Cardiac muscle cell (in vitro differentiated cells and primary cell): ENCODE results near the gene FBXO10. TPM values are rescaled to one million over a fixed set of nuclear protein-coding genes. Genes with fewer than 3 reads are reported as not detected.

ENCODE experiments used
- DNase-seq, 2 donors: peaks; one replicate each; pipeline versions ENCODE4 v3.0.0 to v3.0.0-alpha.2; 2010 to 2017; ENCODE audit warnings: low read depth in 1 of 2, low spot score in 1 of 2
- H3K27ac ChIP-seq: fragments of 200-600 bp; sonication (generic); 2 replicates; pipeline ENCODE4 v1.5.1; 2016
- H3K27me3 ChIP-seq: fragments of 200-600 bp; sonication (generic); 2 replicates; pipeline ENCODE4 v1.6.0; 2016; ENCODE audit warnings: control low read depth
- H3K36me3 ChIP-seq: fragments of 200-600 bp; sonication (generic); 2 replicates; pipeline ENCODE4 v1.5.1; 2016; ENCODE audit warnings: control low read depth
- H3K4me1 ChIP-seq: fragments of 200-600 bp; sonication (generic); 2 replicates; pipeline ENCODE4 v1.8.1; 2017; ENCODE audit warnings: low read depth, mild to moderate bottlenecking, mixed run types
- H3K4me3 ChIP-seq: fragments of 200-600 bp; sonication (generic); 2 replicates; pipeline ENCODE4 v1.5.1; 2016; ENCODE audit warnings: mild to moderate bottlenecking
- H3K9me3 ChIP-seq: fragments of 200-600 bp; sonication (generic); 2 replicates; pipeline ENCODE4 v1.5.1; 2017; ENCODE audit warnings: low read depth, mild to moderate bottlenecking, control low read depth
- polyA plus RNA-seq: library from polyadenylated mRNA; unstranded; fragments of >200 nt; fragmentation: Nextera tagmentation; extraction: Ambion mirVana; gene quantifications from 2 replicates; pipeline ENCODE4 v1.2.1, GENCODE V29; 2016
- total RNA-seq: library from RNA; depleted of rRNA; stranded (reverse); fragments of >200 nt; gene quantifications from 2 replicates; pipeline ENCODE4 v1.2.3, GENCODE V29; 2016
- TF ChIP-seq, protein P1 (sequence below): IDR thresholded peaks from 2 replicates; pipeline ENCODE4 v1.5.1; 2012; ENCODE audit warnings: low read depth, mild to moderate bottlenecking, low read length

The FBXO10 gene
- total and polyA plus RNA-seq, 2 experiments from 2014 or later = 10.6 to 19.8 TPM

DNA sequence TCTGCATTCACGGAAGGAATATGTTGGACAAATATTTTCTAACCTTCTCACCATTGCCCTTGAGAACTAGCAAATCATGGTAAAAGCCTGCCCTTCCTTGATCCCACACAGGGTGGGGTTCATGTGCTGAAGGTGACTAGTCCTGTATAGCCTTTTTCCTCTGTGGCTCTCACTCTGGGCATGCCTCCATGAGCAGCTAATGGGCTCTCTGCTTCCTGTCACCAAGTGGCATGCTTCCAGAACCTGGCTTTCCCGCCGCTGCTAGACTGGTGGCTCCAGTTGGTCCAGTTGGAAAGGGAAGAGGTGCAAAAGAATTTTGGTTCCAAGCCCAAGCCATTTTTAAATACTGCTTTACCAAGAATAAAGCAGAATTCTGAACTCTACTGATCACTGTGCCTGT is 35.5 kb downstream of the FBXO10 start:
- peaks cover 12% of the 10 kb centered on the region for H3K36me3 ChIP-seq
- TF ChIP-seq, protein P1, sequence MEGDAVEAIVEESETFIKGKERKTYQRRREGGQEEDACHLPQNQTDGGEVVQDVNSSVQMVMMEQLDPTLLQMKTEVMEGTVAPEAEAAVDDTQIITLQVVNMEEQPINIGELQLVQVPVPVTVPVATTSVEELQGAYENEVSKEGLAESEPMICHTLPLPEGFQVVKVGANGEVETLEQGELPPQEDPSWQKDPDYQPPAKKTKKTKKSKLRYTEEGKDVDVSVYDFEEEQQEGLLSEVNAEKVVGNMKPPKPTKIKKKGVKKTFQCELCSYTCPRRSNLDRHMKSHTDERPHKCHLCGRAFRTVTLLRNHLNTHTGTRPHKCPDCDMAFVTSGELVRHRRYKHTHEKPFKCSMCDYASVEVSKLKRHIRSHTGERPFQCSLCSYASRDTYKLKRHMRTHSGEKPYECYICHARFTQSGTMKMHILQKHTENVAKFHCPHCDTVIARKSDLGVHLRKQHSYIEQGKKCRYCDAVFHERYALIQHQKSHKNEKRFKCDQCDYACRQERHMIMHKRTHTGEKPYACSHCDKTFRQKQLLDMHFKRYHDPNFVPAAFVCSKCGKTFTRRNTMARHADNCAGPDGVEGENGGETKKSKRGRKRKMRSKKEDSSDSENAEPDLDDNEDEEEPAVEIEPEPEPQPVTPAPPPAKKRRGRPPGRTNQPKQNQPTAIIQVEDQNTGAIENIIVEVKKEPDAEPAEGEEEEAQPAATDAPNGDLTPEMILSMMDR = no peak
- H3K27me3 ChIP-seq = no peaks in the 10 kb centered on the region
- no peak overlapping the region for H3K27ac ChIP-seq
- no peak for DNase-seq
- H3K4me3 ChIP-seq = no peak overlapping the region
- H3K4me1 ChIP-seq = no peaks in the 10 kb centered on the region
- no peaks in the 10 kb centered on the region for H3K9me3 ChIP-seq

DNA sequence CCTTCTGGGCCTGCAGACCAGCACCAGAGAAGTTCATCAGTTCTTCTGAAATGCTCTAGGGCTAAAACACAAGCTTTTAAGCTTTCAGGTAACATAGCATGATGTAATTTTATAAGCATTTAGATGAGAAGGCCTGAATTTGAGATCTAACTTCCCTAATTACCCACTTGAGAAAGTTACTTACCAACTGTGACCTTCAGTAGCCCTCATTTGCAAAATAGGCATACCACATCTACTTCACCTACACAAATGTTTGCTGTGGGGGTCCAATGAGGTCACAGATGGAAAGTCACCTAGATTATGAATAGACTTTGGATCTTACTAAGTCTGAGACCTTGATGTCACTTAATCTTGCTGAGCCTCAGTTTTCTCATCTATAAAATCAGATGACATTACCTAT is 36.5 kb downstream of the FBXO10 start:
- H3K36me3 ChIP-seq = peaks cover 14% of the 10 kb centered on the region
- no peak for DNase-seq
- TF ChIP-seq, protein P1 = no peak
- H3K27me3 ChIP-seq = no peaks in the 10 kb centered on the region
- no peak overlapping the region for H3K27ac ChIP-seq
- no peaks in the 10 kb centered on the region for H3K4me1 ChIP-seq
- H3K9me3 ChIP-seq = no peaks in the 10 kb centered on the region
- no peak overlapping the region for H3K4me3 ChIP-seq

DNA sequence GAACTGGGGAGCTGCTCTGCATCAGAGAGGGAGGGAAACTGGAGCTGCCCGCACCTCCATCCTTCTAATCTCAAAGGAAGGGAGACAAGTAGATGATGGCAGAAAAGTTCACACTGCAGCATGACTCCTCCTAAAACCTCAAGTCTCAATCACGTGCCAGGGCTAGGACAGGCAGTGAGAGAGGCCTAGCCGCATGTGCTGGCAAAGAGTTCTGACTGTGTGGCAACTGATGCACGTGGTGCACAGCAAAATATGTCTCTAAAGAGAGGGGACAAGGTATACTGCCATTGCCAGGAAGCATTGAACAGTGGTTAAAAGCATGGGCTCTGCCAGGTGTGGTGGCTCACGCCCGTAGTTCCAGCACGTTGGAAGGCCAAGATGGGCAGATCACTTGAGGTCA is 38.1 kb downstream of the FBXO10 start:
- no peak for DNase-seq
- Histone ChIP-seq H3K4me1 (no peaks in the 10 kb centered on the region), H3K36me3 (peaks cover 14% of the 10 kb centered on the region), H3K9me3 (no peaks in the 10 kb centered on the region), H3K27ac (no peak overlapping the region), H3K27me3 (no peaks in the 10 kb centered on the region), H3K4me3 (no peak overlapping the region)
- TF ChIP-seq, protein P1 = no peak

DNA sequence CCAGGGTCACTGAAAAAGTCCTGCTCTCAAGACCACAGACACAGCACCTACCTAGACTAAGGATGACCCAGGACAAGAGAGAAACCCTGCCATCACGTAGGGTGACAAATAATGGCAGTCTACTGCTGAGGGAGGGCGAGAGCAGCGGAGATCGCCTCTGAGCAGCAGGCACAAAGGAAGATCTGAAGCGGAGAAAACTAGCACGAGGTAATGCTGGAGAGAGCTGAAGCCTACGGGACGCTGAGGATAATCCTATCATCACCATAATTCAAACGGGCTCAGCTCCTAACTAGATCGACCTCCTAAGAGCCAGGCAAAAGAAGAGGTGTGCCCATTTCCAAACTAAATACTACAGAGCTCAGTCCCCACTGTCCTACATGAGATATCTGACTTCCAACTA is 41.3 kb downstream of the FBXO10 start:
- H3K4me1 ChIP-seq = no peaks in the 10 kb centered on the region
- DNase-seq = no peak
- H3K4me3 ChIP-seq = no peak overlapping the region
- no peaks in the 10 kb centered on the region for H3K27me3 ChIP-seq
- peaks cover 32% of the 10 kb centered on the region for H3K36me3 ChIP-seq
- no peak overlapping the region for H3K27ac ChIP-seq
- TF ChIP-seq, protein P1 = no peak
- no peaks in the 10 kb centered on the region for H3K9me3 ChIP-seq

DNA sequence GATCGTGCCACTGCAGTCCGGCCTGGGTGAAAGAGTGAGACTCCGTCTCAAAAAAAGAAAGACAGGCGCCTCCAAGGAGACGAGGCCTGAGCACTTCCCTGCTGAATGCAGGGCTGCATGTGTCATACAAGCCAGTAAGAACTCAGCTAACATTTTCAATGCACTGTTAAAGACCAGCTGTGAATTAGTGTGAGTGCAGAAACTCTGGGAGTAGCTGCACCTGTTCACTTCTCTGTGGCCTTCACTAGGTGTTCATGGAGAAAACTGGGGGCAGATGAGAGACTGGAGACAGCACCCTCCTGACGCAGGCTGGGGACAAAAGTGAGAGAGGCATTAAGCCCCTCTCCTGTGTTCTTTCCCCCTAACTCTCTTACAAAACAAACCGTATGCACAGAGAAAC is 41.8 kb downstream of the FBXO10 start:
- TF ChIP-seq, protein P1 = no peak
- no peaks in the 10 kb centered on the region for H3K27me3 ChIP-seq
- H3K36me3 ChIP-seq = peaks cover 33% of the 10 kb centered on the region
- no peak for DNase-seq
- no peaks in the 10 kb centered on the region for H3K4me1 ChIP-seq
- H3K9me3 ChIP-seq = no peaks in the 10 kb centered on the region
- H3K27ac ChIP-seq = no peak overlapping the region
- H3K4me3 ChIP-seq = no peak overlapping the region

DNA sequence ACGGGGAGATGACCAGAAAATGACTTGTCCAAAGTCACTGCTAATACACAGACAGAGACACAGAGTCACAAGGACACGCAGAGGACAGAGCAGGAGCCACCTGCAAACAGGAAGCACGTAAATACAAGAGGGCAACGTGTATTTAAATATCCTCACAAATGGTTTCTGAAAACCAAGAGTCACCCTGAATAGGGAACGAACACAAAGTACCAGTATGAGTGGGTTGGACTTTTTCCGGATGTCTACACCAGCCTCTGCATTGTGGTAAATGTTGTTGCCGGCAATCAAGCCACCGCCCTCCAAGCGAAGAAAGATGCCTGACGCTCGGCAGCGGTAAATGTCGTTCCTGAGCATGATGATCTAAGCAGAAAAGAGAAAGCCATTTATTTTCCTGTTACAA is 44.5 kb downstream of the FBXO10 start:
- Histone ChIP-seq H3K4me3 (no peak overlapping the region), H3K27ac (no peak overlapping the region), H3K27me3 (no peaks in the 10 kb centered on the region), H3K36me3 (peaks cover 27% of the 10 kb centered on the region), H3K9me3 (no peaks in the 10 kb centered on the region), H3K4me1 (no peaks in the 10 kb centered on the region)
- DNase-seq = no peak
- TF ChIP-seq, protein P1 = no peak
